ENCODE measurements around the gene STAM2.

Gene STAM2

DNA sequence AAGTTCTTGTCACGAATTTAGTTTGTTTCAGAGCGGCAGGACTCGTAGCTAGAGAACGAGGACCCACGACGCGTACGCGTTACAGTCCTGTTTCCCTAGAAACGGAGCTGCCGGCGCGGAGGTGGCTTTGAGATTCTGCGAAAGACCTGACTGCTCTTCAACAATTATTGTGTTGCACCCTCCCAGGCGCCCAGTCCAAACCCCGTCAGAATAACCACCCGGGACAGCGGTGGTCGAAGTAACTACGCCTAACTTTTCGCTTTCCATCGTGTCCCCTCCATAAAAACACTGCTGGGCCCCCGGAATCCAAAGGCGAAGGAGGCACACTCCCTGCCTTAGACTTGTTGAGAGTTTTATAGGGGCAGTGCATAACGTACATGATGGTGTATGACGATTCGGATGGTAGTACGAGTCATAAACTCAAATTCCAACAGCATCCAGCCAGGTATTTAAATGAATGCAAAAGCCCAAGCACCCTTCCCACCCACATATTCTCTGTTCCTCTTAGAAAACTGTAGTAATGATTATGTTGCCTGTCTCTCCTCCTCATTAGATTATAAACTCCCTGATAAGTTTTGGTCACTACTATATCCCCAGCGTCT, 651 bp upstream of the STAM2 start (continued):
- TF ChIP-seq, protein P1, sequence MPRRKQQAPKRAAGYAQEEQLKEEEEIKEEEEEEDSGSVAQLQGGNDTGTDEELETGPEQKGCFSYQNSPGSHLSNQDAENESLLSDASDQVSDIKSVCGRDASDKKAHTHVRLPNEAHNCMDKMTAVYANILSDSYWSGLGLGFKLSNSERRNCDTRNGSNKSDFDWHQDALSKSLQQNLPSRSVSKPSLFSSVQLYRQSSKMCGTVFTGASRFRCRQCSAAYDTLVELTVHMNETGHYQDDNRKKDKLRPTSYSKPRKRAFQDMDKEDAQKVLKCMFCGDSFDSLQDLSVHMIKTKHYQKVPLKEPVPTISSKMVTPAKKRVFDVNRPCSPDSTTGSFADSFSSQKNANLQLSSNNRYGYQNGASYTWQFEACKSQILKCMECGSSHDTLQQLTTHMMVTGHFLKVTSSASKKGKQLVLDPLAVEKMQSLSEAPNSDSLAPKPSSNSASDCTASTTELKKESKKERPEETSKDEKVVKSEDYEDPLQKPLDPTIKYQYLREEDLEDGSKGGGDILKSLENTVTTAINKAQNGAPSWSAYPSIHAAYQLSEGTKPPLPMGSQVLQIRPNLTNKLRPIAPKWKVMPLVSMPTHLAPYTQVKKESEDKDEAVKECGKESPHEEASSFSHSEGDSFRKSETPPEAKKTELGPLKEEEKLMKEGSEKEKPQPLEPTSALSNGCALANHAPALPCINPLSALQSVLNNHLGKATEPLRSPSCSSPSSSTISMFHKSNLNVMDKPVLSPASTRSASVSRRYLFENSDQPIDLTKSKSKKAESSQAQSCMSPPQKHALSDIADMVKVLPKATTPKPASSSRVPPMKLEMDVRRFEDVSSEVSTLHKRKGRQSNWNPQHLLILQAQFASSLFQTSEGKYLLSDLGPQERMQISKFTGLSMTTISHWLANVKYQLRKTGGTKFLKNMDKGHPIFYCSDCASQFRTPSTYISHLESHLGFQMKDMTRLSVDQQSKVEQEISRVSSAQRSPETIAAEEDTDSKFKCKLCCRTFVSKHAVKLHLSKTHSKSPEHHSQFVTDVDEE (CRISPR knock-in tag; IDR thresholded peaks at IDR 0.05) = no peak
- TF ChIP-seq ZNF565 (CRISPR knock-in tag; conservative IDR thresholded peaks at IDR 0.05; ENCODE audit: low read depth) (no peak), ZC3H10 (CRISPR knock-in tag; IDR thresholded peaks at IDR 0.05) (no peak)

DNA sequence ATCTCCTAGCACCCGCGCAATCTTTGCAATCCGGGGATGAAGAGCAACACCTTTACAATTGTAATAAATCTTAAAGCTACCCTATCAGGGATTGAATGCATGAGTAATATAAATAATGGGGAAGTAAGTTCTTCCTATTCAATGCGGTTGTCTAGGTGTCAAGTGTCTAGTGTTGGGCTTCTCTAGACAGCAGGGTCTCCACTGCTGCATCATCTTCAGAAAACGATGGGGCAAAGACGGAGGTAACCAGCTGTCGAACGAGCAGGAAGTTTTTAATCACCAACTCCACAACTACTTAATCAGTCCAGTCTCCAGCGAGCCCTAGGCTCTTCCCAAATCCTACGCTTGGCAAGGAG, 573 bp downstream of the STAM2 start:
- TF ChIP-seq, protein P2, sequence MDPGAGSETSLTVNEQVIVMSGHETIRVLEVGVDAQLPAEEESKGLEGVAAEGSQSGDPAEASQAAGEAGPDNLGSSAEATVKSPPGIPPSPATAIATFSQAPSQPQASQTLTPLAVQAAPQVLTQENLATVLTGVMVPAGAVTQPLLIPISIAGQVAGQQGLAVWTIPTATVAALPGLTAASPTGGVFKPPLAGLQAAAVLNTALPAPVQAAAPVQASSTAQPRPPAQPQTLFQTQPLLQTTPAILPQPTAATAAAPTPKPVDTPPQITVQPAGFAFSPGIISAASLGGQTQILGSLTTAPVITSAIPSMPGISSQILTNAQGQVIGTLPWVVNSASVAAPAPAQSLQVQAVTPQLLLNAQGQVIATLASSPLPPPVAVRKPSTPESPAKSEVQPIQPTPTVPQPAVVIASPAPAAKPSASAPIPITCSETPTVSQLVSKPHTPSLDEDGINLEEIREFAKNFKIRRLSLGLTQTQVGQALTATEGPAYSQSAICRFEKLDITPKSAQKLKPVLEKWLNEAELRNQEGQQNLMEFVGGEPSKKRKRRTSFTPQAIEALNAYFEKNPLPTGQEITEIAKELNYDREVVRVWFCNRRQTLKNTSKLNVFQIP (CRISPR knock-in tag; IDR thresholded peaks at IDR 0.05; ENCODE audit: borderline replicate concordance, low read depth) = no peak
- TF ChIP-seq TOX (CRISPR knock-in tag; IDR thresholded peaks at IDR 0.05; ENCODE audit: borderline replicate concordance) (no peak), ISL1 (CRISPR knock-in tag; IDR thresholded peaks at IDR 0.05) (no peak), OSR1 (CRISPR knock-in tag; IDR thresholded peaks at IDR 0.05) (no peak), ZNF565 (CRISPR knock-in tag; conservative IDR thresholded peaks at IDR 0.05; ENCODE audit: low read depth) (no peak), SNAI2 (CRISPR knock-in tag; IDR thresholded peaks at IDR 0.05) (no peak), ESRRG (CRISPR knock-in tag; IDR thresholded peaks at IDR 0.05) (no peak), ZFP3 (CRISPR knock-in tag; IDR thresholded peaks at IDR 0.05) (no peak; the same call in 1 of the 2 replicates), BACH2 (CRISPR knock-in tag; IDR thresholded peaks at IDR 0.05; ENCODE audit: borderline replicate concordance) (no peak), TCF4 (CRISPR knock-in tag; IDR thresholded peaks at IDR 0.05; ENCODE audit: borderline replicate concordance) (no peak), RARB (CRISPR knock-in tag; IDR thresholded peaks at IDR 0.05) (no peak)
- TF ChIP-seq, protein P3, sequence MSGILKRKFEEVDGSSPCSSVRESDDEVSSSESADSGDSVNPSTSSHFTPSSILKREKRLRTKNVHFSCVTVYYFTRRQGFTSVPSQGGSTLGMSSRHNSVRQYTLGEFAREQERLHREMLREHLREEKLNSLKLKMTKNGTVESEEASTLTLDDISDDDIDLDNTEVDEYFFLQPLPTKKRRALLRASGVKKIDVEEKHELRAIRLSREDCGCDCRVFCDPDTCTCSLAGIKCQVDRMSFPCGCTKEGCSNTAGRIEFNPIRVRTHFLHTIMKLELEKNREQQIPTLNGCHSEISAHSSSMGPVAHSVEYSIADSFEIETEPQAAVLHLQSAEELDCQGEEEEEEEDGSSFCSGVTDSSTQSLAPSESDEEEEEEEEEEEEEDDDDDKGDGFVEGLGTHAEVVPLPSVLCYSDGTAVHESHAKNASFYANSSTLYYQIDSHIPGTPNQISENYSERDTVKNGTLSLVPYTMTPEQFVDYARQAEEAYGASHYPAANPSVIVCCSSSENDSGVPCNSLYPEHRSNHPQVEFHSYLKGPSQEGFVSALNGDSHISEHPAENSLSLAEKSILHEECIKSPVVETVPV (CRISPR knock-in tag; IDR thresholded peaks at IDR 0.05) = no peak
- peak; percentile 23 for ATAC-seq

DNA sequence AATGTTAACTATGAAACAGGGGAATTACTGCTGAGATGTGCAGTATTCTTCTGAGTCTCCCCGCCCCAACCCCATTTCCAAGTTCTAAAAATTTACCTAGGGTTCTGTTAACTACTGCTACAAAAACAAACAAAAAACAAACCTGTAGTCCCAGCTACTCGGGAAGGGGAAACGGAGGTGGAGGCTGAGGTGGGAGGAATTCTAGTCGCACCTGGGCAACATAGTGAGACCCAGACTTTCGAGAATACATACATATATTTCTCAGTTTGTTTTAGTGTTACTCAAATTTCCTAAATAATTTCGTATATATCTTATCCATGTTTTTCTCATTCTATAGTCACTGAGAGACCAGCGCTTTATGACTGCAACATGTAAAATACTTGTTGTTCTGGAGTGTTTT, 989 bp downstream of the STAM2 start:
- ATAC-seq = no peak

More for the DNA sequence above, 989 bp downstream of the STAM2 start:
- TF ChIP-seq, protein P3 (CRISPR knock-in tag; IDR thresholded peaks at IDR 0.05) = no peak
- TF ChIP-seq ZFP3 (CRISPR knock-in tag; IDR thresholded peaks at IDR 0.05) (no peak), ZFP30 (CRISPR knock-in tag; IDR thresholded peaks at IDR 0.05) (no peak), ZNF8 (CRISPR knock-in tag; IDR thresholded peaks at IDR 0.05) (no peak), RARB (CRISPR knock-in tag; IDR thresholded peaks at IDR 0.05) (no peak)
- TF ChIP-seq, protein P1 (CRISPR knock-in tag; IDR thresholded peaks at IDR 0.05) = no peak

Data from SK-N-SH treated with all-trans-retinoic acid at 6 μM for 48 hours (cell line).